HG03354 (cell line): Measurements from ENCODE around the gene RAB11FIP3.
"Not testable (repeated sequence)": the region's sequence is repeated elsewhere in the genome, so short reads cannot be mapped to it uniquely, and the experiment has no call there.

Experiments used
- ATAC-seq: cut with Tn5 transposase; IDR thresholded peaks from one replicate; pipeline ENCODE4 v1.9.1; 2021; ENCODE audit warnings: mild to moderate bottlenecking; ENCODE audit not compliant: unreplicated experiment, poor library complexity, severe bottlenecking

The RAB11FIP3 gene

DNA sequence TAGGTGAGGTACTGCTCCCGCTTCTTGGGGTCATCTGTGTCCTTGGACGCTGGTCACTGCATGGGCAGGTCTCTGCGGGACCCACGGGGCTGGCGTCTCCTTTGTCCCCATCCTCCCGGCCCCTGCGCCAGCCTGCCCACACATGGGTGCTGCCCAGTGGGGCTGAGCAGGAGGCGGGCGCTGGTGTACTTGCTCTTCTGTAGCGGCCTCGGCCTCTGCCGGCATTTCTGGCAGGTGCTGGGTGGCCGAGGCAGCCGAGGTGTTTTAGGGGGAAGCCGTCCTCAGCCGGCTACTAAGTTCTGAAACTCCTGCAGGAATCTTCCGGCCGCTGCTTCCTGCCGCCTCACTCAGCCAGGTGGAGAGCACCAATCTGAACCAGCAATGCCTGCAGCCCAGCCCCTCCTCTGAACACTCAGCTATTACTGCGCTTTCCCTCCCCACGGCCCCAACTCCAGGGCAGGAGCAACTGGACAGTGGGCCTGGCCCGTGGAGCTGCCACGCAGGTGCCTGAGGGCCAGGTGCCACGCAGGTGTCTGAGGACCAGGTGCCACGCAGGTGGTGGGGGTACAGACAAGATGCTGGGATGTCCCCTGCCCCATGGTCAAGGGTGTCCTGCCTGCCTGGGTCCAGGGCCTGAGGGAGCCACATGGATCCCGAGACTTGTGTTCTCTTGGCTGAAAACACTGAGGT lies 13.7 kb upstream of the RAB11FIP3 start:
- no peak for ATAC-seq

GRCh38 chr16:414395-415169 lies 10.9 kb upstream of the RAB11FIP3 start:
- ATAC-seq, result no peak

GRCh38 chr16:415170-415498 lies 10.3 kb upstream of the RAB11FIP3 start:
- ATAC-seq, result not testable (repeated sequence)

DNA sequence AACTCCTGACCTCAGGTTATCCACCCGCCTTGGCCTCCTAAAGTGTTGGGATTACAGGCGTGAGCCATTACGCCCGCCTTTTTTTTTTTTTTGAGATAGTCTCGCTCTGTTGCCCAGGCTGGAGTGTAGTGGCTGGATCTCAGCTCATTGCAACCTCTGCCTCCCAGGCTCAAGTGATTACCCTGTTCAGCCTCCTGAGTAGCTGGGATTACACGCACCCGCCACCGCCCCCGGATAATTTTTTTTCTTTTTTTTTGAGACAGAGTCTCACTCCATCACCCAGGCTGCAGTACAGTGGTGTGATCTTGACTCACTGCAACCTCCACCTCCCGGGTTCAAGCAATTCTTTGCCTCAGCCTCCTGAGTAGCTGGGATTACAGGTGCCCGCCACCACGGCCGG lies 3.3 kb upstream of the RAB11FIP3 start:
- ATAC-seq, result not testable (repeated sequence)

- no peak for ATAC-seq
Measured at GRCh38 chr16:424033-424622, 1.3 kb upstream of the RAB11FIP3 start.

DNA sequence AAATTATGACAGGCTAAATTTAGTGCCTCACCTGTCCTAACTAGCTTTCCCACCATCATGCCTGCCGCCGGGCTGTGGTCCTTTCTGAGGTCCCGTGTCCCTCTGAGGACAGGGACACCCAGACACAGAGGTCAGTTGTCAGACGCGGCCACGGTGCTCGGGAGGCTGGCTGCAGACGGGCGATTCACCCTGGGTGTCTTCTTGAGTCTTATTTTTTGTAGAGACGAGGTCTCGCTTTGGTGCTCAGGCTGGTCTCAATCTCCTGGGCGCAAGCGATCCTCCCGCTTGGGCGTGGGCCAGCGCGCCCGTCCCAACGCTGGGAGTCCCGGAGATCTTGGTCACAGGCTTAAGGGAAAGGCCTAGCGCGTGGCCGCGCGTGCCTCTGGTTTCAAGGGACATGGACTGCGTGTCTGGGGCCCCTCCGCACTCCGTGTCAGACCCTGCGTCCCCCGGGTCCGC lies 797 bp upstream of the RAB11FIP3 start:
- no peak for ATAC-seq

GRCh38 chr16:425740-426114 lies 278 bp downstream of the RAB11FIP3 start:
- ATAC-seq, result peak; percentile 45

DNA sequence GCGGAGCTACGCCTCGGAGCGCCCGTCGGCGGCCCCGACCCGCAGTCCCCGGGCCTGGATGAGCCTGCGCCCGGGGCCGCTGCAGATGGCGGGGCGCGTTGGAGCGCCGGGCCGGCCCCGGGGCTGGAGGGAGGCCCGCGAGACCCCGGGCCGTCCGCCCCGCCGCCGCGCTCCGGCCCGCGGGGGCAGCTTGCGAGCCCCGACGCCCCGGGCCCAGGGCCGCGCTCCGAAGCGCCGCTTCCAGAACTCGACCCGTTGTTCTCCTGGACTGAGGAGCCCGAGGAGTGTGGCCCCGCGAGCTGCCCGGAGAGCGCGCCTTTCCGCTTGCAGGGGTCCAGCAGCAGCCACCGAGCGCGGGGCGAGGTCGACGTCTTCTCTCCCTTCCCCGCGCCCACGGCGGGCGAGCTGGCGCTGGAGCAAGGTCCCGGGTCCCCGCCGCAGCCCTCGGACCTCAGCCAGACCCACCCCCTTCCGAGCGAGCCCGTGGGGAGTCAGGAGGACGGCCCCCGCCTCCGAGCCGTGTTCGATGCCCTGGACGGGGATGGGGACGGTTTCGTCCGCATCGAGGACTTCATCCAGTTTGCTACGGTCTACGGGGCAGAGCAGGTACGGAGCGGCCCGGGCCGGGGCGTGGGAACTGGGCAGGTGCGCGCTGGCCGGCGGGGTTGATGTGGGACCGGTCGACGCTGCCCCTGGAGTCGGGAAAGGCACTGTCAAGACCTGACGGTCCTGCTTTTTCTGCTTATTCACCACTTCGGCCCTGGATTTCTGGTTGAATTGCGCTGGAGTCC lies 861 bp downstream of the RAB11FIP3 start:
- ATAC-seq, result no peak

- no peak for ATAC-seq
Measured at GRCh38 chr16:426906-427249, 1.4 kb downstream of the RAB11FIP3 start.

GRCh38 chr16:427250-427649 lies 1.8 kb downstream of the RAB11FIP3 start:
- ATAC-seq, result no peak

GRCh38 chr16:430904-431303 lies 5.5 kb downstream of the RAB11FIP3 start:
- no peak for ATAC-seq

- ATAC-seq, result no peak
Measured at GRCh38 chr16:440627-441026, 15.2 kb downstream of the RAB11FIP3 start.

- no peak for ATAC-seq
Measured at GRCh38 chr16:441447-441846, 16.0 kb downstream of the RAB11FIP3 start.

GRCh38 chr16:442976-443375 lies 17.5 kb downstream of the RAB11FIP3 start:
- no peak for ATAC-seq

DNA sequence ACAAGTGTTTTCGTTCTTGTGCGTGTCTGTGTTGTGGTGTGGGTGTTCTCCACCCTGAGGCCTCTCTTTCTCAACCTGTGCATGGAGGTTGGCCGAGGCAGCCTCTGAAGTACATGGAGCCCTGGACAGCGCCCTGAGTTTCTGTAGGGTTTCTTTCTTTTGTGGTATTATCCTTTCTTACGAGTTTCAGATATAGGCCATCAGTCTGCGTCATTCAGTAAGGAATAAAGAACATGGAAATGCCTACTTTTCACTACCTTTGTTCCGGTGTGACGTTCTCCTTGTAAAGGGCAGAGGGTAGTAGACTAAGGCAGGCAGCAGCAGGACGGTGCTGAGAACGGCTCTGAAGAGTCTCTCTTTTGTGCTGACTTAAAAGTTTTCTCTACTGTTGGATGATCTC lies 18.6 kb downstream of the RAB11FIP3 start:
- no peak for ATAC-seq

- no peak for ATAC-seq
Measured at GRCh38 chr16:445566-445965, 20.1 kb downstream of the RAB11FIP3 start.

DNA sequence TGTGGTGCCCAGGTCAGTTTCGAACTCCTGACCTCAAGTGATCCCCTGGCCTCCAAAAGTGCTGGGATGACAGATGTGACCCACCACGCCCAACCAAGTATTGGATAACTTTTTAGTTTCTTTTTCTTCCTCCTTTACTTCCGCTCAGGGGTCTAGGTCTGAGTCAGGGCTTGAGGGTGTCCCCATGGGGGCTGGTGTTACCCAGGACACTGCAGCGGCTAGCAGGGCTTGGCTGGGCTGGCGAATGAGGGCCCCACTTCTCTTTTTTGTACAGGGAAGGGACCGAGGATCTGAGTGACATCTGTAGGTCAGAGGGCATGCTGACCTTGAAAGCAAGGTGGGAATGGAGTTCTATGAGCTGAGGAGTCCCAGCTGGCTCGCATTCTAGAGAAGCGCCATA lies 24.9 kb downstream of the RAB11FIP3 start:
- no peak for ATAC-seq

- no peak for ATAC-seq
Measured at GRCh38 chr16:450785-451512, 25.5 kb downstream of the RAB11FIP3 start.

- ATAC-seq, result no peak
Measured at GRCh38 chr16:454397-454940, 29.0 kb downstream of the RAB11FIP3 start.
